Measurements from ENCODE around the gene ZNF813.
A peak's percentile ranks its signal among the peaks of the same experiment; 100 is the strongest.

The ZNF813 gene

GRCh38 chr19:53521373-53522202 is 54.1 kb downstream of the ZNF813 start:
- TF ChIP-seq MAX (IDR thresholded peaks at IDR 0.05; ENCODE audit: low read depth, low read length), result no peak
- TF ChIP-seq CTCF (IDR thresholded peaks at IDR 0.05; ENCODE audit: low read depth, low read length), result no peak
- TF ChIP-seq MYC (IDR thresholded peaks at IDR 0.05; ENCODE audit: low read depth, low read length), result no peak
- TF ChIP-seq POLR2A (IDR thresholded peaks at IDR 0.05; ENCODE audit: extremely low read depth, insufficient read length), result no peak
- peak overlapping the region; percentile 91 for H3K4me3 ChIP-seq (ENCODE audit: low read depth, low read length)
- DNase-seq (ENCODE audit: low read depth), result no peak

- DNase-seq (ENCODE audit: low read depth), result no peak
- TF ChIP-seq POLR2A (IDR thresholded peaks at IDR 0.05; ENCODE audit: extremely low read depth, insufficient read length) (no peak), CTCF (IDR thresholded peaks at IDR 0.05; ENCODE audit: low read depth, low read length) (no peak), MAX (IDR thresholded peaks at IDR 0.05; ENCODE audit: low read depth, low read length) (no peak), MYC (IDR thresholded peaks at IDR 0.05; ENCODE audit: low read depth, low read length) (no peak)
- no peak overlapping the region for H3K4me3 ChIP-seq (ENCODE audit: low read depth, low read length)
Measured at GRCh38 chr19:53525922-53526321, 58.4 kb downstream of the ZNF813 start.

GRCh38 chr19:53530622-53531021 is 63.1 kb downstream of the ZNF813 start:
- TF ChIP-seq CTCF (IDR thresholded peaks at IDR 0.05; ENCODE audit: low read depth, low read length) (no peak), POLR2A (IDR thresholded peaks at IDR 0.05; ENCODE audit: extremely low read depth, insufficient read length) (no peak), MYC (IDR thresholded peaks at IDR 0.05; ENCODE audit: low read depth, low read length) (no peak), MAX (IDR thresholded peaks at IDR 0.05; ENCODE audit: low read depth, low read length) (no peak)
- DNase-seq (ENCODE audit: low read depth), result no peak
- H3K4me3 ChIP-seq (ENCODE audit: low read depth, low read length), result no peak overlapping the region

- H3K4me3 ChIP-seq (ENCODE audit: low read depth, low read length), result no peak overlapping the region
- TF ChIP-seq CTCF (IDR thresholded peaks at IDR 0.05; ENCODE audit: low read depth, low read length) (no peak), POLR2A (IDR thresholded peaks at IDR 0.05; ENCODE audit: extremely low read depth, insufficient read length) (no peak), MYC (IDR thresholded peaks at IDR 0.05; ENCODE audit: low read depth, low read length) (no peak), MAX (IDR thresholded peaks at IDR 0.05; ENCODE audit: low read depth, low read length) (no peak)
- no peak for DNase-seq (ENCODE audit: low read depth)
Measured at GRCh38 chr19:53531457-53531856, 63.9 kb downstream of the ZNF813 start.

GRCh38 chr19:53532362-53532761 is 64.8 kb downstream of the ZNF813 start:
- DNase-seq (ENCODE audit: low read depth), result no peak
- no peak overlapping the region for H3K4me3 ChIP-seq (ENCODE audit: low read depth, low read length)
- no peak for TF ChIP-seq MYC (IDR thresholded peaks at IDR 0.05; ENCODE audit: low read depth, low read length)
- no peak for TF ChIP-seq CTCF (IDR thresholded peaks at IDR 0.05; ENCODE audit: low read depth, low read length)
- TF ChIP-seq MAX (IDR thresholded peaks at IDR 0.05; ENCODE audit: low read depth, low read length), result no peak
- TF ChIP-seq POLR2A (IDR thresholded peaks at IDR 0.05; ENCODE audit: extremely low read depth, insufficient read length), result no peak

Measured in NB4 (cell line).